Ectodermal cell (in vitro differentiated cells): ENCODE measurements around the gene OR8G5.

Experiments
- H3K27ac ChIP-seq: 2 replicates; pipeline ENCODE4 v1.7.0; 2013; ENCODE audit warnings: mild to moderate bottlenecking, low read depth, low read length; ENCODE audit not compliant: insufficient read depth, poor library complexity, severe bottlenecking
- H3K27me3 ChIP-seq: 2 replicates; pipeline ENCODE4 v1.7.0; 2013; ENCODE audit warnings: mild to moderate bottlenecking, low read length; ENCODE audit not compliant: insufficient read depth, control insufficient read depth, poor library complexity, severe bottlenecking
- H3K36me3 ChIP-seq: one replicate; pipeline ENCODE4 v1.7.0; 2013; ENCODE audit warnings: low read length; ENCODE audit not compliant: control insufficient read depth, insufficient read depth
- H3K4me1 ChIP-seq: one replicate; pipeline ENCODE4 v1.7.0; 2013; ENCODE audit warnings: low read length; ENCODE audit not compliant: control insufficient read depth, insufficient read depth
- H3K4me3 ChIP-seq: 2 replicates; pipeline ENCODE4 v1.7.0; 2013; ENCODE audit warnings: low read depth, low read length, control low read depth; ENCODE audit not compliant: insufficient read depth
- H3K9me3 ChIP-seq: 2 replicates; pipeline ENCODE4 v1.7.0; 2013; ENCODE audit warnings: mild to moderate bottlenecking, low read length, moderate library complexity; ENCODE audit not compliant: control insufficient read depth
- WGBS, 2 experiments: methylation state at CpG; one replicate each; pipeline ENCODE4 v1.1.7; 2013; ENCODE audit warnings: missing lambda C conversion rate in 2 of 2; 5-methylcytosine and 5-hydroxymethylcytosine counted together

The OR8G5 gene

DNA sequence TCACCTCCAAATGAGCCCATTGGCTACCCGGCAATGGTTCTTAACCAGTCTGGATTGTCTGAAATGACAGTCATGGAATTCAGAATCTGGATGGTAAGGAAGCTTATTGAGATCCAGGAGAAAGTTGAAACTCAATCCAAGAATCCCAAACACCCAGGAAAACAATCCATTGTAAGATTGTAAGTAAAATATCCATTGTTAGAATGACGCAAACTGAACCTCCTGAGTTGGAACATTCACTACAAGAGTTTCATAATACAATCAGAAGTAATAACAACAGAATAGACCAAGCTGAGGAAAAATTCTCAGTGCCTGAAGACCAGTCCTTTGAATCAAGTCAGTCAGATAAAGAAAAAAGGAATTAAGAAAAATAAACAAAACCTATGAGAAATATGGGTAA lies 22.1 kb downstream of the OR8G5 start:
- Histone ChIP-seq H3K27ac (no peak overlapping the region), H3K4me3 (no peak overlapping the region), H3K27me3 (no peaks in the 10 kb centered on the region), H3K36me3 (no peaks in the 10 kb centered on the region), H3K9me3 (no peaks in the 10 kb centered on the region), H3K4me1 (no peaks in the 10 kb centered on the region)
- WGBS, 2 experiments, result 70 to 94% methylated on average over 2 of the region's 2 CpGs

DNA sequence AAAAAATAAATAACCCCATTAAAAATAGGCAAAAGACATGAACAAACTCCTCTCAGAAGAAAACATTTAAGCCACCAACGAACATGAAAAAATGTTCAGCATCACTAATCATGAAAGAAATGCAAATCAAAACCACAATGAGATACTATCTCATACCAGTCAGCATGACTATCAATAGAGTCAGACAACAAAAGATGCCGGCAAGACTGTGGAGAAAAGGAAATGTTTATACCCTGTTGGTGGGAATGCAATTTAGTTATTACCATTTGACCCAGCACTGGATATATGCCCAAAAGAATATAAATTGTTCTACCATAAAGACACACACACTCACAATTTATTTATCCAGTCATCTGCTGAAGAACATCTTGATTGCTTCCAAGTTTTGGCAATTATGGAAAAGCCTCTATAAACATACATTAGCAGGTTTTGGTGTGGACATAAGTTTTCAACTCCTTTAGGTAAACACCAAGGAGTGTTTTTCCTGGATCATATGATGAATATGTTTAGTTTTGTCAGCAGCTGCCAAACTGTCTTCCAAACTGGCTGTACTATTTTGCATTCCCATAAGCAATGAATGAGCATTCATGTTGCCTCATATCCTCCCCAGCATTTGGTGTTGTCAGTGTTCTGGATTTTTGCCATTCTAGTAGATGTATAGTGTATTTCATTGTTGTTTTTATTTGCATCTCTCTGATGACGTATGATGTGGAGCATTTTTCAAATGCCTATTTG lies 29.6 kb downstream of the OR8G5 start:
- no peaks in the 10 kb centered on the region for H3K9me3 ChIP-seq
- no peak overlapping the region for H3K27ac ChIP-seq
- H3K4me3 ChIP-seq, result no peak overlapping the region
- WGBS, 2 experiments, result 82 to 87% methylated on average over 2 to 3 of the region's 3 CpGs
- H3K36me3 ChIP-seq, result no peaks in the 10 kb centered on the region
- no peaks in the 10 kb centered on the region for H3K4me1 ChIP-seq
- no peaks in the 10 kb centered on the region for H3K27me3 ChIP-seq

GRCh38 chr11:124294687-124295086 lies 38.5 kb downstream of the OR8G5 start:
- WGBS, 2 experiments, result 86 to 100% methylated on average over 1 of the region's 1 CpG
- no peak overlapping the region for H3K27ac ChIP-seq

DNA sequence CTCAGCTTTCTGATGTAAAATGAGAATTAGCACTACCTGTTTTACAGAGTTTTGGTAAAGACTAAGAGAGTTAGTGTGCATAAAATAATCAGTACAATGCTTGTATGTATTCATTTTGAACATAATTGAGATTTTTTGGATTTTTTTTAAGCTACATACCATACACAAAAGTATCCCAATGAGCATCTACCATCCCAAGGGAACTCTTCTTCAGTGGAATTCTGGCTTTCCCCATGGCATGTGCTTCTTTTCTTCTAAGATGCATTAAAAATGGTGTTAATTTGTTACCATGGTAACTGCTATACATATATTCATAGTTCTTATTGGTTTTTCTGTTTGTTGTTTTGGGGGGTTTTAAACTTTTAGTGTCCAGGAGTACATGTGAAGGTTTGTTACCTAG lies 39.8 kb downstream of the OR8G5 start:
- Histone ChIP-seq H3K27me3 (no peaks in the 10 kb centered on the region), H3K36me3 (no peaks in the 10 kb centered on the region), H3K4me3 (no peak overlapping the region), H3K9me3 (no peaks in the 10 kb centered on the region), H3K4me1 (no peaks in the 10 kb centered on the region), H3K27ac (no peak overlapping the region)

More at GRCh38 chr11:124294687-124295086, 38.5 kb downstream of the OR8G5 start:
- H3K36me3 ChIP-seq, result no peaks in the 10 kb centered on the region
- no peak overlapping the region for H3K4me3 ChIP-seq
- no peaks in the 10 kb centered on the region for H3K27me3 ChIP-seq
- no peaks in the 10 kb centered on the region for H3K9me3 ChIP-seq
- no peaks in the 10 kb centered on the region for H3K4me1 ChIP-seq

DNA sequence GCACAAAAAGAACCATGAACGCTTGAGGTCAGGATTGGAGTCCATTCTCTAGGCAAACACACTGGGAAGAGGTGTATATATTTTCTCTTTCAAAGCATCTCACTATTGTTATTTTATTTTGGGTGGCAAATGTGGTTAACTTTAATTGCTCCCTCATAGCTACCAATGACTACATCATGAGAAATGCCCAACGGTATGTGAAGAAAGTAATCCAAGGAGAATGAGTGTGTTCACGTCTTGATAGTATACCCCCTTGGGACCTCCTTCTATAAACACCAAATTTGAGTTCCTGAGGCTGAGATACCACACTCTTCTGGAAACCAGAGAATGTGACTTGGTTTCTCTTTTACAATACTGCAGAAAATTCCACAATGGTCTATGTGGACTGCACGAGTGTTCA lies 41.7 kb downstream of the OR8G5 start:
- Histone ChIP-seq H3K27ac (no peak overlapping the region), H3K9me3 (no peaks in the 10 kb centered on the region), H3K27me3 (no peaks in the 10 kb centered on the region), H3K4me1 (no peaks in the 10 kb centered on the region), H3K4me3 (no peak overlapping the region), H3K36me3 (no peaks in the 10 kb centered on the region)
- 92 to 95% methylated on average over 3 to 4 of the region's 4 CpGs for WGBS, 2 experiments

- no peak overlapping the region for H3K4me3 ChIP-seq
- no peak overlapping the region for H3K27ac ChIP-seq
- H3K9me3 ChIP-seq, result no peaks in the 10 kb centered on the region
- H3K27me3 ChIP-seq, result no peaks in the 10 kb centered on the region
- H3K4me1 ChIP-seq, result no peaks in the 10 kb centered on the region
- 84 to 93% methylated on average over 3 of the region's 3 CpGs for WGBS, 2 experiments
- no peaks in the 10 kb centered on the region for H3K36me3 ChIP-seq
Observed at GRCh38 chr11:124301548-124301947, 45.4 kb downstream of the OR8G5 start.

- Histone ChIP-seq H3K27me3 (no peaks in the 10 kb centered on the region), H3K9me3 (no peaks in the 10 kb centered on the region), H3K4me3 (no peak overlapping the region), H3K4me1 (no peaks in the 10 kb centered on the region), H3K27ac (no peak overlapping the region), H3K36me3 (no peaks in the 10 kb centered on the region)
- 63 to 100% methylated on average over 1 of the region's 3 CpGs for WGBS, 2 experiments
Observed at GRCh38 chr11:124302347-124303125, 46.4 kb downstream of the OR8G5 start.

- Histone ChIP-seq H3K36me3 (no peaks in the 10 kb centered on the region), H3K4me1 (no peaks in the 10 kb centered on the region), H3K9me3 (no peaks in the 10 kb centered on the region), H3K27me3 (no peaks in the 10 kb centered on the region), H3K27ac (no peak overlapping the region), H3K4me3 (no peak overlapping the region)
Observed at GRCh38 chr11:124307093-124307492, 50.9 kb downstream of the OR8G5 start.

DNA sequence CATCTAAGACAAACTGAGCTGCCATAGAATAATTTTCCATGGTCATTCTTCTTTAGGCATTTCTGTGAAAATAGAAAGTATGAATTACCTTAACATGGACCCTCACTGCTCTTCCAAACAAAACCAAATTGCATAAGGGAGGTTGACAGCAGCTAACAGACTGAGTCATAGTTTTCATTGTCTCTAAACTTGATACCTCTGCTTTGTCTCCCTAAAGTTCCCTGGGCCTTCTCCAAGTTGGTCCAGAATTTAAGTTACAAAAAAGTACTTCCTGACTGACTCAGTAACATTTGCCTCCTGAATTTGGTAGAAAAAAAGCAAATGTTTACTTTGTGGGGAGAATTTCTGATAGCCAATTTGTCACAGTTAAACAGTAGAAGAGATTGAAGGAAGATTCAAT lies 54.5 kb downstream of the OR8G5 start:
- no peaks in the 10 kb centered on the region for H3K27me3 ChIP-seq
- H3K4me1 ChIP-seq, result no peaks in the 10 kb centered on the region
- no peak overlapping the region for H3K4me3 ChIP-seq
- H3K9me3 ChIP-seq, result no peaks in the 10 kb centered on the region
- H3K27ac ChIP-seq, result no peak overlapping the region
- H3K36me3 ChIP-seq, result no peaks in the 10 kb centered on the region

- WGBS, 2 experiments, result 95 to 97% methylated on average over 5 of the region's 5 CpGs
- Histone ChIP-seq H3K4me3 (no peak overlapping the region), H3K36me3 (no peaks in the 10 kb centered on the region), H3K4me1 (no peaks in the 10 kb centered on the region), H3K27ac (no peak overlapping the region), H3K27me3 (no peaks in the 10 kb centered on the region), H3K9me3 (no peaks in the 10 kb centered on the region)
Observed at GRCh38 chr11:124311269-124311668, 55.1 kb downstream of the OR8G5 start.
